A549 (cell line): ENCODE measurements around the gene DNM3.

Experiments
- CEBPB ChIP-seq, 2 experiments: fragments of >200 bp in 1 of 2; sonication (Bioruptor Twin) in 1 of 2; formaldehyde crosslinking in 1 of 2; IDR thresholded peaks; 2 replicates each; pipeline ENCODE4 v1.6.1; 2012 to 2016
- CTCF ChIP-seq: fragments of >200 bp; sonication (Bioruptor Twin); formaldehyde crosslinking; IDR thresholded peaks from 3 replicates; pipeline ENCODE4 v1.5.1; 2016
- E2F6 ChIP-seq: IDR thresholded peaks from 2 replicates; pipeline ENCODE4 v1.6.1; 2012; ENCODE audit warnings: low read depth, borderline replicate concordance
- KDM1A ChIP-seq: fragments of 200-600 bp; sonication (generic); IDR thresholded peaks from 2 replicates; pipeline ENCODE4 v1.6.1; 2016; ENCODE audit warnings: low read depth, mild to moderate bottlenecking
- MAX ChIP-seq: IDR thresholded peaks from 2 replicates; pipeline ENCODE4 v1.6.1; 2012
- MAZ ChIP-seq: fragments of 150-350 bp; IDR thresholded peaks from 2 replicates; pipeline ENCODE4 v1.6.1; 2014; ENCODE audit warnings: antibody characterized with exemption, low read depth, low read length, borderline replicate concordance
- RCOR1 ChIP-seq: fragments of 150-350 bp; IDR thresholded peaks from 2 replicates; pipeline ENCODE4 v1.6.1; 2014; ENCODE audit warnings: antibody characterized with exemption, low read length, low read depth
- REST ChIP-seq: fragments of 200-600 bp; sonication (generic); IDR thresholded peaks from 2 replicates; pipeline ENCODE4 v1.6.1; 2016; ENCODE audit warnings: antibody characterized with exemption, mild to moderate bottlenecking, moderate library complexity

GRCh38 chr1:172420385-172420784 lies 579.1 kb downstream of the DNM3 start, which contains the start of gene C1orf105:
- TF ChIP-seq CEBPB (IDR thresholded peaks at IDR 0.05), result no peak
- no peak for TF ChIP-seq MAX
- TF ChIP-seq CTCF, result no peak
- no peak for TF ChIP-seq KDM1A
- no peak for TF ChIP-seq MAZ
- TF ChIP-seq E2F6, result no peak
- TF ChIP-seq RCOR1, result no peak
- TF ChIP-seq REST, result no peak
